A549 treated with dexamethasone at 1 μM for 4 hours (cell line): ENCODE data around the gene FCN3. TPM values are rescaled to one million over a fixed set of nuclear protein-coding genes. Genes with fewer than 3 reads are reported as not detected.

Source experiments
- total RNA-seq: library from RNA; stranded (reverse); fragments of 200-300 nt; extraction: Qiagen RNA extraction; gene quantifications from 5 replicates; pipeline ENCODE4 v1.2.3, GENCODE V29; 2022

Gene FCN3
- total RNA-seq: not detected in 5 replicates

GRCh38 chr1:27374362-27375086 lies at the start of gene FCN3:
Gene FCN3, minus strand, starts transcription at chr1:27374824. Its CDS starts 6 bp downstream, at chr1:27374818.

DNA sequence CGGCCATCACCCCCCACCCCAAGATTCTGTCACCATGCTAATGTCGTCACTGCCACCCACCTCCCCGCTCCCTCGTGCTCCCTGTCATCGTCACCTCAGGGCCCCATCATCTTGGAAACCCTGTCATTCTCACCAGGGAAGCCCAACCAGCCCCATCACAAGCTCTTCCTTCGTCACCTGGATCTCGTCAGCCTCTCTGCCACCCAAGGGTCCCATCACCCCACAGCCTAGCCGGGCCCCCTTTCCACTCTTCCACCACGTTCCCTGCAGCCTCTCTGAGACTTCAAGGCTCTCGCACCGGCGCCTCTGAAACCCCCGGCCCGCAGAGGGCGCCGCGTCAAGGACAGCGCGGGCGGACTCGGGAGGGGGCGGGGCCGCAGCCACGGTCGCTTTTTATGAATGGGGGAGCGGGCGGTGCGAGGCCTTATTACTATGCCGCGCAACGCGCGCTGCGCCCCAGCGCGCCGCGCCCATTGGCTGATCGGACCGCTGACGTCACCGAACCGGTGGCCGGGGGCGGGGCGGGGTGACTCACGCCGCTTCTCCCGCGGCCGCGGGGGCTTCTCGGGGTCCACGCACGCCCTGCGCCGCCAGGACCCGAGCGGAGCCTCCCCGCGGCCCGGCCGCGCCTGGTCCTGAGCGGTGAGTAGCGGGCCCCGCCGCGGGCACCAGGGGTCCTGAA lies 17.6 kb upstream of the FCN3 start, which contains the start of gene GPR3:
Gene GPR3 (plus strand): TSS at position 527 of the 682 bp plus-strand sequence. CDS start 1,177 bp downstream, outside the sequence.

GRCh38 chr1:27383039-27383605 lies 8.5 kb upstream of the FCN3 start, which contains the start of gene CD164L2:
Gene CD164L2, minus strand, starts transcription at chr1:27383333. Its CDS starts 94 bp downstream, at chr1:27383239.

GRCh38 chr1:27366411-27367159 lies 8.0 kb downstream of the FCN3 start, which contains the start of gene MAP3K6:
Gene MAP3K6, minus strand, starts transcription at chr1:27366961. Its CDS starts 364 bp downstream, at chr1:27366597.

GRCh38 chr1:27341525-27342252 lies 32.9 kb downstream of the FCN3 start, which contains the start of gene SYTL1:
Gene SYTL1, plus strand, starts transcription at chr1:27342022. Its CDS starts 3,313 bp downstream, at chr1:27345335.

DNA sequence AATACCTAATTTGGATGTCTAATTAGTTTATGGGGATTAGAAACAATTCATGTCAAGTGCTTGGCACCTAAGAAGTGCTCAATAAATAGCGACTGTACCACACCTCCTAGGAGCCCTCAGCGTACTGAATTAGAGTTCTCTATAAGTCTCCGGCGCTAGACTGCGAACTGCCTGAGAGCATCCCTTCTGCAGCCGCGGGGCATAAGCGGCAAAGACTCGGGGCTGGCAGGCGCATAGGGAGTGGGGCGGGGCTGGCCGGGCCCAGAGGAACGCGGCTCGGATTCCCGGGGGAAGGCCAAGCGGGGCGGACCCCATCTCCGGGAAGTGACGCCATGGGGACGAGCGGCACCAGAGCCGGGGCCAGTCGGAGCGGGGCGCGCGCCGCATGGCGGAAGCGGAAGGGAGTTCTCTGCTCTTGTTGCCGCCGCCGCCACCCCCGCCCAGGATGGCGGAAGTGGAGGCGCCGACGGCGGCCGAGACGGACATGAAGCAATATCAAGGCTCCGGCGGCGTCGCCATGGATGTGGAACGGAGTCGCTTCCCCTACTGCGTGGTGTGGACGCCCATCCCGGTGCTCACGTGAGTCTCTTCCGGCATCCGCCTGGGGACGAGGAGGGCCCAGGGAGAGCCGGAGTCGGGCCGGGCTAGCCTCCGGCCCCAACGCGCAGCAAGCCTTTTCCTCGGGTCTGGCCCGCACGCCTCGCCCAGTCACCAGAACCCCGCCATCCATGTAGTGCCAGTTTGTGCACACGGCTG lies 52.6 kb downstream of the FCN3 start, which contains the start of gene TMEM222:
Gene TMEM222 (plus strand): TSS at position 351 of the 756 bp plus-strand sequence. CDS start 35 bp downstream, at position 386.

Other genes with a start within 250 kb of the FCN3 start
- 15.0 to 23.8 TPM (median 21.1 TPM) in 5 replicates for gene SLC9A1, start 219.7 kb downstream of the FCN3 start, total RNA-seq
- gene WDTC1, start 140.2 kb downstream of the FCN3 start, total RNA-seq: 5.2 to 8.0 TPM (median 7.4 TPM) in 5 replicates
- 39.9 to 46.8 TPM (median 44.6 TPM) in 5 replicates for gene TMEM222, start 52.7 kb downstream of the FCN3 start, total RNA-seq
- 0.10 to 0.73 TPM (median 0.45 TPM) in 5 replicates for gene SYTL1, start 32.8 kb downstream of the FCN3 start, total RNA-seq
- 11.2 to 21.7 TPM (median 19.9 TPM) in 5 replicates for gene MAP3K6, start 7.9 kb downstream of the FCN3 start, total RNA-seq
- not detected in 5 replicates for gene CD164L2, start 8.5 kb upstream of the FCN3 start, total RNA-seq
- 1.3 to 1.8 TPM (median 1.6 TPM) in 5 replicates for gene GPR3, start 17.8 kb upstream of the FCN3 start, total RNA-seq
- gene WASF2, start 115.3 kb upstream of the FCN3 start, total RNA-seq: 45.8 to 64.5 TPM (median 61.1 TPM) in 5 replicates
- 16.9 to 31.3 TPM (median 29.9 TPM) in 5 replicates for gene AHDC1, start 229.3 kb upstream of the FCN3 start, total RNA-seq